HepG2 (cell line): Measurements from ENCODE around the gene RANBP3L. TPM values are rescaled to one million over a fixed set of nuclear protein-coding genes. Genes with fewer than 3 reads are reported as not detected.

Source experiments
- ARID4A ChIP-seq: sonication (generic); formaldehyde crosslinking; IDR thresholded peaks from 2 replicates; pipeline ENCODE4 v1.5.0; 2020; ENCODE audit warnings: mild to moderate bottlenecking, missing genetic modification reagents, borderline replicate concordance
- ATF5 ChIP-seq: sonication (generic); formaldehyde crosslinking; IDR thresholded peaks from 2 replicates; pipeline ENCODE4 v1.4.0; 2020; ENCODE audit warnings: mild to moderate bottlenecking, low read depth, missing genetic modification reagents
- KDM1A ChIP-seq: IDR thresholded peaks from 2 replicates; pipeline ENCODE4 v1.6.1; 2016; ENCODE audit warnings: missing compliant biosample characterization
- MAF1 ChIP-seq: sonication (generic); formaldehyde crosslinking; IDR thresholded peaks from 2 replicates; pipeline ENCODE4 v1.5.0; 2020; ENCODE audit warnings: missing genetic modification reagents, borderline replicate concordance
- MTF1 ChIP-seq: sonication (generic); formaldehyde crosslinking; IDR thresholded peaks from 2 replicates; pipeline ENCODE4 v1.5.0; 2020; ENCODE audit warnings: missing genetic modification reagents
- NFKBIZ ChIP-seq: IDR thresholded peaks from 2 replicates; pipeline ENCODE4 v1.6.1; 2018; ENCODE audit warnings: missing genetic modification reagents, missing compliant biosample characterization
- PLRG1 ChIP-seq: fragments of 450-650 bp; conservative IDR thresholded peaks from 2 replicates; pipeline ENCODE4 v1.6.1; 2016
- PLSCR1 ChIP-seq: sonication (generic); formaldehyde crosslinking; IDR thresholded peaks from 2 replicates; pipeline ENCODE4 v1.5.0; 2020; ENCODE audit warnings: missing genetic modification reagents, mild to moderate bottlenecking, borderline replicate concordance
- POGZ ChIP-seq: sonication (generic); formaldehyde crosslinking; IDR thresholded peaks from 2 replicates; pipeline ENCODE4 v1.4.0; 2020; ENCODE audit warnings: mild to moderate bottlenecking, missing genetic modification reagents
- RFX5 ChIP-seq: IDR thresholded peaks from 2 replicates; pipeline ENCODE4 v1.6.1; 2011; ENCODE audit warnings: low read depth, low read length, improper control_type of control experiment
- SP4 ChIP-seq: sonication (generic); formaldehyde crosslinking; IDR thresholded peaks from 2 replicates; pipeline ENCODE4 v1.8.1; 2023; ENCODE audit warnings: mild to moderate bottlenecking, missing genetic modification reagents
- TBX2 ChIP-seq: sonication (generic); formaldehyde crosslinking; IDR thresholded peaks from 2 replicates; pipeline ENCODE4 v1.5.0; 2020; ENCODE audit warnings: missing genetic modification reagents, mild to moderate bottlenecking, borderline replicate concordance
- TCF7L2 ChIP-seq: IDR thresholded peaks from 2 replicates; pipeline ENCODE4 v1.6.1; 2011; ENCODE audit warnings: mild to moderate bottlenecking, low read depth, low read length, moderate library complexity
- ZBTB10 ChIP-seq: sonication (generic); formaldehyde crosslinking; IDR thresholded peaks from 2 replicates; pipeline ENCODE4 v1.4.0; 2020; ENCODE audit warnings: missing genetic modification reagents, borderline replicate concordance
- ZNF124 ChIP-seq: sonication (generic); formaldehyde crosslinking; IDR thresholded peaks from 2 replicates; pipeline ENCODE4 v1.4.0; 2020; ENCODE audit warnings: missing genetic modification reagents
- ZNF136 ChIP-seq: sonication (generic); formaldehyde crosslinking; IDR thresholded peaks from 2 replicates; pipeline ENCODE4 v1.8.1; 2022; ENCODE audit warnings: low read depth, mild to moderate bottlenecking, moderate library complexity, missing genetic modification reagents
- ZNF547 ChIP-seq: sonication (generic); formaldehyde crosslinking; IDR thresholded peaks from 2 replicates; pipeline ENCODE4 v1.5.1; 2020; ENCODE audit warnings: mild to moderate bottlenecking, missing genetic modification reagents
- ZNF773 ChIP-seq: sonication (generic); formaldehyde crosslinking; IDR thresholded peaks from 2 replicates; pipeline ENCODE4 v1.4.0; 2020; ENCODE audit warnings: missing genetic modification reagents, borderline replicate concordance
- ZNF800 ChIP-seq: sonication (generic); formaldehyde crosslinking; IDR thresholded peaks from 2 replicates; pipeline ENCODE4 v1.4.0; 2020; ENCODE audit warnings: missing genetic modification reagents
- polyA plus RNA-seq, 8 experiments: library from polyadenylated mRNA; depleted of rRNA in 3 of 8; stranded (reverse) in 7 of 8; unstranded in 1 of 8; fragments of >200 nt; fragmentation: Illumina TruSeq in 4 of 8; extraction: Trizol in 4 of 8; gene quantifications; 2 replicates each; pipeline versions ENCODE4 v1.2.1 to v1.2.3, GENCODE V29; 2011 to 2016; ENCODE audit warnings: low read depth in 4 of 8, missing spikeins in 1 of 8, mixed read lengths in 1 of 8; ENCODE audit not compliant: insufficient read depth in 1 of 8
- total RNA-seq, 5 experiments: library from RNA; depleted of rRNA; stranded (reverse); fragments of >200 nt; fragmentation: Illumina TruSeq; extraction: Trizol; gene quantifications; 2 replicates each; pipeline ENCODE4 v1.2.3, GENCODE V29; 2016; ENCODE audit warnings: low read depth in 1 of 5

Gene RANBP3L
- total and polyA plus RNA-seq, 2 of the 13 experiments (the other 11 are each of a cell fraction or from before 2014, with no cell fraction given) = 0.09 TPM; not detected in 1

GRCh38 chr5:36239370-36240293 is 62.1 kb downstream of the RANBP3L start (continued):
- TF ChIP-seq POGZ = peak; percentile 61
- TF ChIP-seq RFX5 = no peak
- TF ChIP-seq ZNF136 (CRISPR knock-in tag) = no peak
- TF ChIP-seq PLRG1 = no peak
- TF ChIP-seq KDM1A (CRISPR knock-in tag) = no peak
- no peak for TF ChIP-seq ZNF800 (CRISPR knock-in tag)
- TF ChIP-seq MAF1 = no peak
- TF ChIP-seq NFKBIZ = peak; percentile 53; the same call in 1 of the 2 replicates
- TF ChIP-seq TCF7L2 = peak; percentile 85
- TF ChIP-seq PLSCR1 = no peak
- no peak for TF ChIP-seq ZNF547 (CRISPR knock-in tag)
- no peak for TF ChIP-seq ZNF124
- TF ChIP-seq SP4 (CRISPR knock-in tag) = no peak
- peak; percentile 41; the same call in 1 of the 2 replicates for TF ChIP-seq ARID4A (CRISPR knock-in tag)
- no peak for TF ChIP-seq ZNF773 (CRISPR knock-in tag)
- TF ChIP-seq TBX2 (CRISPR knock-in tag) = peak; percentile 59
- no peak for TF ChIP-seq MTF1 (CRISPR knock-in tag)
- TF ChIP-seq ATF5 (CRISPR knock-in tag) = no peak
- no peak for TF ChIP-seq ZBTB10 (CRISPR knock-in tag)
